C1 segment of cervical spinal cord (tissue), 14 donors: Measurements from ENCODE around the gene PLA2G4D.
"Not testable (repeated sequence)": the region's sequence is repeated elsewhere in the genome, so short reads cannot be mapped to it uniquely, and the experiment has no call there.

Source experiments
- DNase-seq, 14 donors: peaks; one replicate each; lab custom pipeline; 2025; lab: John Stamatoyannopoulos, UW

Gene PLA2G4D

DNA sequence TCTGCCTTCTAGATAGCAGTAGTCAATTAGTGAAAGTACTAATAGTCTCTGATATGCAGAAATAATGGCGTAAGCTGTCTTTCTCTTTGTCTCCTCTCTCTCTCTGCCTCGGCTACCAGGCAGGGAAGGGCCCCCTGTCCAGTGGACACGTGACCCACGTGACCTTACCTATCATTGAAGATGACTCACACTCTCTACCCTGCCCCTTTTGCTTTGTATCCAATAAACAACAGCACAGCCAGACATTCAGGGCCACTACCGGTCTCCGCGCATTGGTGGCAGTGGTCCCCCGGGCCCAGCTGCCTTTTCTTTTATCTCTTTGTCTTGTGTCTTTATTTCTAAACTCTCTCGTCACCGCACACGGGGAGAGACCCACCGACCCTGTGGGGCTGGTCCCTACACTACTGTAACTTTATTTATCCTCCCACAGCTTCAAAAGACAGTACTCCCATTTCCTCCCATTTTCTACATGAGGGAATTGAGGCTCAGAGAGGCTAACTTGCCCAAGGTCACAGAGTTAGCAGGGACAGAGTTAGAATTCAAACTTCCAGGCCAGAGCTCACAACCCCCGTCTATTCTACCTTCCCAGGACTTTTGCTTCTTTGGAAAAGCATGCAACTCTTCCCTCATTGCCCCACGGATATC, 2.5 kb downstream of the PLA2G4D start:
- DNase-seq: not testable (repeated sequence)

DNA sequence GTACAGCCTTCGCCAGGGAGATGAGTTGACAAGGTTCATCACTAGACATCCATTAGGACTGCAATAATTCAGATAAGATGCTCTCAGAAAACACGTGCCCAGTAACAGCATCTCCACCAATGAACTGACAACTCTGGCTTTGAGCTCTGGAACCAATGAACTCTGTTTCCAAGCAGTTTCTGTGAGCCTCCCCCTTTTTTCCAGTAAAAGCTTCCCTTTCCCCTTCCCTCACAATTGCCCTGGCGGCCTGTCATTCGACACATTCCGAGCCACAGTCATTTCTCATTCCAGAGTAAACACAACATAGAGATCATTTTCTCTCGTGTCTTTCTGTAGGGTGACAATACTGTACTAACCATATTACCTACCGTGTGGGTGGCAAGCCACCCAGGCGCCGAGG, 3.6 kb downstream of the PLA2G4D start:
- no peak for DNase-seq

DNA sequence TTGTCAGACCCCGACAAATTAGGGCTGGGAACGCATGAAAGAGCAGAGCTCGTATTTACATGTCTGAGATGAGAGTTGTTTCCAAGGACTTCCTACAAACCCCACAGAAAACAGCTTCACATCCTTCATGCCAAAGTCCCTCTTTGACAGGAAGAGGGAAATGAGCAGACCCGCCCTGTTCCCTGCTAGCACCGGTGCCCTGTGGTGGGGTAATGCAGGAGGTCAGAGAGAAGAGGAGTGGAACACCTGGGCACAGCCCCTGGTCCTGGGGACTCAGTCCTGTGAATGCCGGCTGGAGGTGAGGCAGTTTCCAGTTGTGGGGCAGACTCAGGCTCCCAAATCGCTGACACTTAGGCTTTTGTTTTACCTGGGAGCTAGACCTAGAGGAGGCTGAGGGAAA, 4.0 kb downstream of the PLA2G4D start:
- no peak for DNase-seq

DNA sequence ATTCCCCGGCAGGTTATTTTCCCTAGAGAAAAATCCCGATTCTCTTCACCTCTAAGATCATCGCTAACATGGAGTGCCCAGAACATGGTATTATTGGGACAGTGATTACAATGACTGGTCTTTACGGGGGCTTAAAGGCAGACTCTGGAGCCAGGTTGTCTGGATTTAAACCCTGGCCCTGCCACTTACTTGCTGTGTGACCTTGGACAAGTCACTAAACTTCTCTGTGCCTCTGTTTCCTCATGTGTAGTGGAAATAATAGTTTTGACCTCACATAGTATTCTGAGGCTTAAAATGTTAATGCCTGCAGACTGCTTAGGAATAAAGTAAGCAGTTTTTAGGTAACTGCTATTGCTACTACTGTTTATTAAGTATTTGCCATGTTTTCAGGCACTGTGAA, 4.4 kb downstream of the PLA2G4D start:
- no peak for DNase-seq

DNA sequence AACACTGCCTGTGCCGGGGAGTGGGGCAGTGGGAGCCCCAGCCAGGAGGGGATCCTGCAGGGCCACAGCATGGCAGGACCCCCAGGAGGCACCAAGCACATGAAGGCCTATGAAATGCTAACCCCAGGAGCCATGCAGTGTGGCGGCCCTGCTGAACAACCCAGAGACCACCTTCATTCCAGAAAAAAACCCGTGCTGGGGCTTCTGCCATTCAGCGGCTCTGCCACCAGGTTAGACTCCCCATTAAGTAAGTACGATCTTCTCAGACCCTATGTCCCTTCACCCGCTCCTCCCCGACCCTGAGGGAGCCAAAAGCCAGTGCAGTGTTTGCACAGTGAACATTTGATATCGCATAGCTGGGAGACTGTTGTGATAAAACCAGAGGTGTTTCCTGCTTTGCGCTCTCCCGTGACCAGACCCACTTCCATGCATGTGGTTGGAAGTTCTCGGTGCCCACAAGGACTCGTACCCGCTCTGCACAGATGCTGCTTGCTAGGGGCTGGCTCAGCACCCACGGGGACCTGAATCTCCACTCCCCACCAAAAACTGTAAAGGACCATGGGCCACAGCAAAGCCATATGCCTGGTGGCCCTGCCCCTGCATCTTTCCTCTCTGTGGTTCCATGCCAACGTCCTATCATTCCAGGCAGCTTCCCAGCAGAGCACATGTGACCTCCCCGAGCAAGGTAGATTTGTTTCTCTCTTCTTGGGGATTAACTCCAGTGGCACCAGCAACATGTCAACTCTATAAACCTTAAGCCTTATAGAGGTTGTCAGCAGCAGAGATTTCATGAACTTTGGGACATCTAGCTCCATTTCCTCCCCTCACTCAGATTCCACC, 5.3 kb downstream of the PLA2G4D start:
- DNase-seq: no peak

DNA sequence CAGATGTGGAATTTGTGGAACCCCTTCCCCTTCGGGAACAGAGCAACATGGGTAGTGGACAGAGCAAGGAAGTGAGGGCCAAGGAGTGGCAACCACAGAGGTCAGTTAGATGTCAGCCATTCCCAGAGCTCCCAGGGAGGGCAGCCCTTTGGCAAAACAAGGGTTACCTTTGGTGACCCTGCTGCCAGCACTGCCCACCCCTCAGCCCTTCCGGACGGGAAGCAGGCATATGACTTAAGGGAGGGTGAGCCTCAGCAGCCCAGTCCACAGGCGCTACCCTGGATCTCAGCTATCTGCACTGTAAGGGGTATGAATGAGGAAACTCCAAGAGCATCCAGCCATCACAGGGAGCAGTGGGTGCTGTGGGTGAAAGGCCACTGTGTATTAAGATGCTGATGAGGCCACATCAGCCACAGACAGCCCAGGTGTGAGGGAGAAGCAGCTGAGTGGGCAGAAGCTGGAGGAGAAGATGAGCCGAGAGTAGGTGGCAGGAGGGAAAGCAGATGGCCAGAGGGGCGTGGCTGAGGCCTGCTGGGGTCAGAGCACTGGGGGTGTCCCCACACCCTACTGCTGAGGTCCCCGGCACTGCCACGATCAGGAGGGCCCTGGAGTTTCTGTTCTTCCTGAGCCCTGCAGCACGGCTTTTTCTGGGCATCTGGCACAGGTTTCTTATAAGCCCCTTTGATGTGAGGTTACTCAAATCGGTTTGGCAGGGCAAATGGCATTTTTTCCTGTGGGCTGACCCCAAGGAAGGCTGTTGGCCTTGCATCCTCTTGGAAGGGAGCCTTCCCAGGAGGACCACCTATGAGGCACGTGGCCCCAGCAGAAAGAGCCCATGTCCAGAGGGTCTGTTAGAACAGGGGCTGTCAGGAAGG, 6.2 kb downstream of the PLA2G4D start:
- no peak for DNase-seq

DNA sequence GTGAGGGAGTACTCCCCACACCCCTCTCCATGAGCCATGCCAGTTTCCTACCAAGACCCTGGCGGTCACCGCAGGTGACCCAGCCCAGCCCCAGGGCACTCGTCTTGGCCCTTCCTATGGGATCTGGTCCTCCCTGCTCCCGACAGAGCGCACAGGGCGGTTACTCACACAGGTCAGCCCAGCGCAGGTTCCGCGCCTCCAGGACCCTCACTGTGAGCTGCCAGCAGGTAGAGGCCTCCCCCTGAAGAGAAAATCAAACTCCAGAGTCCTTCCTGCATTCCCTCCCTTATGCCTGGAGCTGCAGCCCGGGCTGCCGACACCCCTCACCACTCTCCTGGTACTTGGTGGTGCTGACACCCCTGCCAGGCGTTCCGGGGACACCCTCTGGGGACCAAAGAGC, 6.9 kb downstream of the PLA2G4D start:
- no peak for DNase-seq

GRCh38 chr15:42085721-42086120, 8.6 kb downstream of the PLA2G4D start:
- no peak for DNase-seq

DNA sequence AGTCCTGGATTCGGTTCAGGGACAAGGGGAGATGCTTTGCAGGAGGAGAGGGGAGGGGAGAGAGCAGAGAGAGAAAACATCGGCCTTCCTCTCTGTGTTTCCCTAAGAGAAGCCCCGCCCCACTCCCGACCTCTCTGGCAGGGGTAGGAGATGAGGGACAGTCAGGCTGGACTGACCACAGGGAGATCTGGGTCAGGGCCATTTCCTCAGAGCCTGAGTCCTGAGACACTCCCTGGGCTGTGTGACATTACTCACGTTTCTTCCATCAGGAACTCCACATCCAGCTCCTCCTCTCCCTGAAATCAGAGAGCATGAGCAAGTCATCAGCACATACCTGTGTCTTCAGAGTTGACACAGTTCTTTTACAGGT, 9.1 kb downstream of the PLA2G4D start:
- DNase-seq: no peak

- DNase-seq: peak in 11 of 14 donors; percentile 11 to 65 (median 27)
These were observed 9.7 kb downstream of the PLA2G4D start for GRCh38 chr15:42084465-42085235.

- DNase-seq: no peak
These were observed 10.4 kb downstream of the PLA2G4D start for GRCh38 chr15:42083916-42084315.

DNA sequence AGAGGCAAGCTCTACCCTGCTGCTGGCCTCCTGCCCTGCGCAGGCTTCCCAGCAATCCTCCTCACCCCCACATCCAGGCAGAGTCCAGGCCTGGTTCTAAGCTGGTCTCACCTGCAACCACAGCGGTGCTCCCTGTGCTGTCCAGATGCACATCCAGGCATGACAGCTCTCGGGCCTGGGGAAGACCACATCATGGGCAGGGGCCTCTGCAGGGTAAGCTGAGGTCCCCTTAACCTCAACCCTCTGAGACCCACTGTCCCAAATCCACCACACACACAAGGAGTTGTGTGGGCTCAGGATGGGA, 10.8 kb downstream of the PLA2G4D start:
- DNase-seq: no peak

GRCh38 chr15:42082823-42083604, 11.3 kb downstream of the PLA2G4D start:
- no peak for DNase-seq

GRCh38 chr15:42082141-42082540, 12.2 kb downstream of the PLA2G4D start:
- DNase-seq: no peak

GRCh38 chr15:42080919-42081830, 13.2 kb downstream of the PLA2G4D start:
- DNase-seq: no peak

- DNase-seq: no peak
These were observed 14.0 kb downstream of the PLA2G4D start for GRCh38 chr15:42080186-42080918.

DNA sequence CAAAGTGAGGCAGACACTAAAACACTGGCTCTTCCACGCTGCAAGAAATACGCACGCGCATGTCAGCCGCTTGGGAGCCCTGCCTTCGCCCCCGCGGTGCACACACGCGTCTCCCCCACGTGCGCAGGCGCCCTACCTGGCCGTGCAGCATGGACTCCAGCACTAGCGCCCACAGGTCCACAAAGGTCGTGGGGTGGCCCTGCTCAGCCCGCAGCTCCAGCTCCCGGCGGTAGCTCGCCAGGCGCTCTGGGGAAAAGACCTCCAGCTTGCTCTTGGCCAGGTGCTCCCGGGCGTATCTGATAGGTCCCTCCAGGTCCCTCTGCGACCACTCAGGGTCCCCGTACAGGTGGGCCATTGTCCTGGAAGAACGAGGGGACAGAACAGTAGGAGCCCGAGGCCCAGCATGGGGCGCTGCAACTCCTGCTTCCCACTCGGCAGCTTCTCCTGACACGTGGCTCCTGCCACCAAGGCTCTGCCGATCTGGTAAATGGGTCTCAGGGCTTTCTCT, 14.9 kb downstream of the PLA2G4D start:
- DNase-seq: no peak

DNA sequence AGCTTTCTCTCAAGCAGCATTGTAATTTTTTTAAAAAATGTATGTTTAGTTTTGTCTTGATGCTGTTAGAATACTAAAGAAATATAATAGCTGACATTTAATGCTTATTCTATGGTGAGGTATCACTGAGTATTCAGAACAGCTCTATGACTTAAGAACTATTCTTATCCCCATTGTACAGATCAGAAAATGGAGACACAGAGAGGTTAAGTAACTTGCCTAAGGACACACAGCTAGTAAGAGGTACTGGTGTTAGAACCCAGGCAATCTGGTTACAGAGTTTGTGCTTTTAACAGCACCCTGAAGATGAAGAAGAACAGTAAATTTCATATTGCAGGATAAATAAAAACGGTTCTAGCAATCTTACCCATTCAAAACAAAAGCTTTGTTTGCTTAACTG, 15.5 kb downstream of the PLA2G4D start:
- no peak for DNase-seq

GRCh38 chr15:42077689-42078088, 16.7 kb downstream of the PLA2G4D start:
- DNase-seq: no peak
